ENCODE measurements around the gene CSNK1A1. TPM values are rescaled to one million over a fixed set of nuclear protein-coding genes. Genes with fewer than 3 reads are reported as not detected.
A peak's percentile ranks its signal among the peaks of the same experiment; 100 is the strongest.
"Not testable (repeated sequence)": the region's sequence is repeated elsewhere in the genome, so short reads cannot be mapped to it uniquely, and the experiment has no call there.

CSNK1A1 gene
- total RNA-seq, 2 experiments from 2014 or later, result 169 to 203 TPM

GRCh38 chr5:149532413-149532812 lies 18.8 kb downstream of the CSNK1A1 start:
- intact Hi-C loops (cut with DNase I, micrococcal nuclease), result no loop called here
- peaks cover 50% of the 10 kb centered on the region for H3K36me3 Mint-ChIP-seq (ENCODE audit: low read depth)
- H3K27me3 Mint-ChIP-seq, result no peaks in the 10 kb centered on the region
- no peak overlapping the region for H3K4me3 Mint-ChIP-seq
- ChIA-PET POLR2A (no interaction called here), CTCF (interaction anchor here (0.8 to 1.8 kb wide), 3 partner anchors 13 to 19 kb away, joined by 4 to 5 read pairs (median 4); partner anchors contain the start of gene CSNK1A1)
- no peaks in the 10 kb centered on the region for H3K9me3 Mint-ChIP-seq (ENCODE audit: low read depth)
- H3K27ac Mint-ChIP-seq, result no peak overlapping the region
- DNase-seq (no peak), ATAC-seq (no peak)
- H3K4me1 Mint-ChIP-seq, result peaks cover 79% of the 10 kb centered on the region

- POLR2A ChIA-PET, result no interaction called here
- H3K4me3 Mint-ChIP-seq, result no peak overlapping the region
- ATAC-seq (no peak), DNase-seq (no peak)
- H3K36me3 Mint-ChIP-seq (ENCODE audit: low read depth), result peaks cover 33% of the 10 kb centered on the region
- H3K4me1 Mint-ChIP-seq, result peaks cover 83% of the 10 kb centered on the region
- H3K27ac Mint-ChIP-seq, result peak overlapping the region; percentile 37
- no peaks in the 10 kb centered on the region for H3K9me3 Mint-ChIP-seq (ENCODE audit: low read depth)
- no peaks in the 10 kb centered on the region for H3K27me3 Mint-ChIP-seq
- intact Hi-C loops (cut with DNase I, micrococcal nuclease), result no loop called here
- CTCF ChIA-PET, result interaction anchor here (0.7 to 2.3 kb wide), 3 partner anchors 12 to 89 kb away, joined by 3 to 6 read pairs (median 4); partner anchors contain the start of gene CSNK1A1
Measured at GRCh38 chr5:149529463-149529862, 21.8 kb downstream of the CSNK1A1 start.

GRCh38 chr5:149528281-149529060 lies 22.8 kb downstream of the CSNK1A1 start:
- no peak overlapping the region for H3K4me3 Mint-ChIP-seq

GRCh38 chr5:149526845-149527590 lies 24.2 kb downstream of the CSNK1A1 start:
- Mint-ChIP-seq H3K27ac (no peak overlapping the region), H3K4me3 (no peak overlapping the region), H3K4me1 (peaks cover 83% of the 10 kb centered on the region), H3K9me3 (ENCODE audit: low read depth) (no peaks in the 10 kb centered on the region), H3K27me3 (no peaks in the 10 kb centered on the region), H3K36me3 (ENCODE audit: low read depth) (peaks cover 42% of the 10 kb centered on the region)
- intact Hi-C loops (cut with DNase I, micrococcal nuclease), result no loop called here
- POLR2A ChIA-PET, result interaction anchor here (0.9 kb wide), 1 partner anchor 50 kb away, joined by 14 read pairs; no protein-coding TSS in a partner anchor
- CTCF ChIA-PET, result interaction anchor here (1.1 to 2.2 kb wide), 5 partner anchors 8 to 36 kb away, joined by 3 to 7 read pairs (median 5); no protein-coding TSS in a partner anchor
- ATAC-seq (no peak), DNase-seq (no peak)

More at GRCh38 chr5:149528281-149529060, 22.8 kb downstream of the CSNK1A1 start:
- ChIA-PET POLR2A (no interaction called here), CTCF (interaction anchor here (0.5 to 2.2 kb wide), 7 partner anchors 9 to 160 kb away, joined by 3 to 7 read pairs (median 3); partner anchors contain the start of gene CSNK1A1)
- ATAC-seq, result no peak
- no peaks in the 10 kb centered on the region for H3K9me3 Mint-ChIP-seq (ENCODE audit: low read depth)
- peaks cover 86% of the 10 kb centered on the region for H3K4me1 Mint-ChIP-seq
- intact Hi-C loops (cut with DNase I, micrococcal nuclease), result no loop called here
- no peaks in the 10 kb centered on the region for H3K27me3 Mint-ChIP-seq
- H3K36me3 Mint-ChIP-seq (ENCODE audit: low read depth), result peaks cover 38% of the 10 kb centered on the region
- peak overlapping the region; percentile 41 for H3K27ac Mint-ChIP-seq
- no peak for DNase-seq

- ATAC-seq (no peak), DNase-seq (no peak)
- Mint-ChIP-seq H3K9me3 (ENCODE audit: low read depth) (no peaks in the 10 kb centered on the region), H3K4me1 (peaks cover 79% of the 10 kb centered on the region), H3K4me3 (no peak overlapping the region), H3K36me3 (ENCODE audit: low read depth) (peaks cover 65% of the 10 kb centered on the region), H3K27me3 (no peaks in the 10 kb centered on the region), H3K27ac (peak overlapping the region; percentile 43)
- intact Hi-C loops (cut with DNase I, micrococcal nuclease), result no loop called here
- ChIA-PET CTCF (interaction anchor here (0.6 to 2.8 kb wide), 7 partner anchors 12 to 87 kb away, joined by 3 to 9 read pairs (median 3); partner anchors contain the start of gene CSNK1A1), POLR2A (interaction anchor here (1.3 kb wide), 1 partner anchor 28 kb away, joined by 4 read pairs; no protein-coding TSS in a partner anchor)
Measured at GRCh38 chr5:149521739-149522685, 29.2 kb downstream of the CSNK1A1 start.

- Mint-ChIP-seq H3K36me3 (ENCODE audit: low read depth) (peaks cover 65% of the 10 kb centered on the region), H3K27ac (peak overlapping the region; percentile 59), H3K27me3 (no peaks in the 10 kb centered on the region), H3K9me3 (ENCODE audit: low read depth) (no peaks in the 10 kb centered on the region), H3K4me1 (peaks cover 79% of the 10 kb centered on the region), H3K4me3 (no peak overlapping the region)
- POLR2A ChIA-PET, result interaction anchor here (0.7 kb wide), 2 partner anchors 32 to 34 kb away, joined by 3 to 4 read pairs; no protein-coding TSS in a partner anchor
- CTCF ChIA-PET, result interaction anchor here (0.8 to 1.7 kb wide), 3 partner anchors 8 to 138 kb away, joined by 3 to 7 read pairs (median 4); no protein-coding TSS in a partner anchor
- DNase-seq, result no peak
- no peak for ATAC-seq
- intact Hi-C loops (cut with DNase I, micrococcal nuclease), result no loop called here
Measured at GRCh38 chr5:149519601-149520000, 31.6 kb downstream of the CSNK1A1 start.

- no peak for DNase-seq
- H3K27ac Mint-ChIP-seq, result peak overlapping the region; percentile 68
- H3K9me3 Mint-ChIP-seq (ENCODE audit: low read depth), result no peaks in the 10 kb centered on the region
- no peak for ATAC-seq
- ChIA-PET POLR2A (interaction anchor here (0.5 kb wide), 1 partner anchor 31 kb away, joined by 3 read pairs; no protein-coding TSS in a partner anchor), CTCF (interaction anchor here (0.8 to 1.7 kb wide), 2 partner anchors 9 to 138 kb away, joined by 3 to 7 read pairs; no protein-coding TSS in a partner anchor)
- H3K4me1 Mint-ChIP-seq, result peaks cover 70% of the 10 kb centered on the region
- H3K36me3 Mint-ChIP-seq (ENCODE audit: low read depth), result peaks cover 56% of the 10 kb centered on the region
- intact Hi-C loops (cut with DNase I, micrococcal nuclease), result no loop called here
- H3K4me3 Mint-ChIP-seq, result no peak overlapping the region
- H3K27me3 Mint-ChIP-seq, result no peaks in the 10 kb centered on the region
Measured at GRCh38 chr5:149518620-149519019, 32.6 kb downstream of the CSNK1A1 start.

GRCh38 chr5:149517461-149518122 lies 33.6 kb downstream of the CSNK1A1 start:
- no peak for DNase-seq
- Mint-ChIP-seq H3K36me3 (ENCODE audit: low read depth) (peaks cover 56% of the 10 kb centered on the region), H3K27ac (peak overlapping the region; percentile 58), H3K27me3 (no peaks in the 10 kb centered on the region), H3K9me3 (ENCODE audit: low read depth) (no peaks in the 10 kb centered on the region), H3K4me1 (peaks cover 63% of the 10 kb centered on the region), H3K4me3 (no peak overlapping the region)
- intact Hi-C loops (cut with DNase I, micrococcal nuclease), result no loop called here
- CTCF ChIA-PET, result interaction anchor here (0.8 kb wide), 1 partner anchor 8 kb away, joined by 4 read pairs; no protein-coding TSS in a partner anchor
- ATAC-seq, result no peak
- POLR2A ChIA-PET, result no interaction called here

GRCh38 chr5:149514512-149514911 lies 36.7 kb downstream of the CSNK1A1 start:
- peaks cover 42% of the 10 kb centered on the region for H3K4me1 Mint-ChIP-seq
- no peaks in the 10 kb centered on the region for H3K9me3 Mint-ChIP-seq (ENCODE audit: low read depth)
- intact Hi-C loops (cut with DNase I, micrococcal nuclease), result loop anchor here (5.0 kb wide), 1 partner anchor 33 kb away; no protein-coding TSS in a partner anchor
- ChIA-PET POLR2A (no interaction called here), CTCF (interaction anchor here (0.7 to 2.4 kb wide), 8 partner anchors 13 to 198 kb away, joined by 3 to 11 read pairs (median 4); partner anchors contain the start of gene CSNK1A1)
- no peak overlapping the region for H3K4me3 Mint-ChIP-seq
- H3K27me3 Mint-ChIP-seq, result no peaks in the 10 kb centered on the region
- peak overlapping the region; percentile 26 for H3K27ac Mint-ChIP-seq
- ATAC-seq (no peak), DNase-seq (no peak)
- peaks cover 47% of the 10 kb centered on the region for H3K36me3 Mint-ChIP-seq (ENCODE audit: low read depth)

- CTCF ChIA-PET, result interaction anchor here (0.6 to 2.4 kb wide), 2 partner anchors 30 to 39 kb away, joined by 3 to 11 read pairs; partner anchors contain the start of gene CSNK1A1
- peaks cover 32% of the 10 kb centered on the region for H3K4me1 Mint-ChIP-seq
- not testable (repeated sequence) for H3K4me3 Mint-ChIP-seq
Measured at GRCh38 chr5:149513372-149513947, 37.8 kb downstream of the CSNK1A1 start.

More at GRCh38 chr5:149513372-149513947, 37.8 kb downstream of the CSNK1A1 start:
- ATAC-seq; H3K9me3 Mint-ChIP-seq (ENCODE audit: low read depth); H3K27ac Mint-ChIP-seq; H3K27me3 Mint-ChIP-seq; POLR2A ChIA-PET; DNase-seq: not testable (repeated sequence)
- H3K36me3 Mint-ChIP-seq (ENCODE audit: low read depth), result peaks cover 46% of the 10 kb centered on the region
- intact Hi-C loops (cut with DNase I, micrococcal nuclease), result loop anchor here (5.0 kb wide), 1 partner anchor 34 kb away; no protein-coding TSS in a partner anchor
